ENCODE measurements around the gene SERGEF. TPM values are rescaled to one million over a fixed set of nuclear protein-coding genes. Genes with fewer than 3 reads are reported as not detected.

SERGEF gene
- total and polyA plus RNA-seq, 2 donors from 2014 or later = 33.2 to 63.0 TPM

DNA sequence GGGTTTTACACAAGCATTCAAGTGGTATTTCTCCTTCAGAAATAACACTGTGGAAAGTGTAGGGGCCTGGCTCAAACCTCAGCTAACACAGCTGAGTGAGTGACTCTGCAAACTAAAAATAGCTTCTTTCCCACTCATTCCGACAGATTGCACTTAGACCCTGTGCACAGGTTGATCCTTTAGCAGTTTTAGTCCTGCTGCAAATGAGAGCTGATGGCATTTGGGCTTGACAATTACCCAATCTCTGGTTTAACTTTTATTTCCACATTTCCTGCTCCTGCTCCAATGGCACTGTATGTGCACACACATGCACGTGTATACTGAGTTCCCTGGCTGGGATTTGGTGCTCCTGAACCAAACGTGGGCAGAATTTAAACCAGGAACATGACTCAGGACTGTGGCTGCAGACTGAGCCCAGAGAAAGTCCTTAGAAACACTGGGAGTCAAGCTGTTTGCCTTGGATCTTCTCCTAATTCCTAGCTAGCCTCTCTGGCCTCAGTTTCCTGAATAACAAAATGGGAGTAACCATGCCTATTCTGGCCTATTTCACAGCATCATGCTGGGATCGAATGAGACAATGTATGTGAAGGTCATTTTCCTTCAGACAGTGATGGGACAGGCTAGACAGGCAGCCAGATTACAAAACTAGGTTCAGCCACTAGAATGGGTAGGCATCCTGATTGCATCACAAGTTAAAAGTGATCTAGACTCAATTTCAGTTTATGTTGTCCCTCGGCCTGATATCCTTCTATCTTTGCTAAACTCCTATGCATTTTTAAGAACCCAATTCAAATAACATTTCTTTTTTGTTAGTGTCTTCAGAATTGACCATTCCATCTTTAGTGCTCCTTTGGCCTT is 58.2 kb downstream of the SERGEF start:
- intact Hi-C loops (cut with DNase I) = no loop called here
- H3K9ac ChIP-seq (ENCODE audit: low read length in 3 of 3) = no peak overlapping the region
- FAIRE-seq = no peak
- H3K27ac ChIP-seq (ENCODE audit: low read depth in 2 of 2, low read length in 2 of 2) = no peak overlapping the region
- no peaks in the 10 kb centered on the region for H3K4me1 ChIP-seq (ENCODE audit: control insufficient read depth in 2 of 3, insufficient read depth in 2 of 3, low read depth in 1 of 3, low read length in 3 of 3)
- peaks cover 0 to 14% (median 0%) of the 10 kb centered on the region in 3 donors for H3K36me3 ChIP-seq (ENCODE audit: control insufficient read depth in 2 of 3, insufficient read depth in 3 of 3, low read length in 3 of 3)
- H3K4me3 ChIP-seq (ENCODE audit: low read length in 3 of 3) = no peak overlapping the region
- no peaks in the 10 kb centered on the region for H3K27me3 ChIP-seq (ENCODE audit: control insufficient read depth, insufficient read depth, low read length)
- H3K9me3 ChIP-seq (ENCODE audit: control insufficient read depth in 2 of 3, insufficient read depth in 1 of 3, low read length in 3 of 3) = no peaks in the 10 kb centered on the region
- DNase-seq = no peak
- TF ChIP-seq, protein P1, sequence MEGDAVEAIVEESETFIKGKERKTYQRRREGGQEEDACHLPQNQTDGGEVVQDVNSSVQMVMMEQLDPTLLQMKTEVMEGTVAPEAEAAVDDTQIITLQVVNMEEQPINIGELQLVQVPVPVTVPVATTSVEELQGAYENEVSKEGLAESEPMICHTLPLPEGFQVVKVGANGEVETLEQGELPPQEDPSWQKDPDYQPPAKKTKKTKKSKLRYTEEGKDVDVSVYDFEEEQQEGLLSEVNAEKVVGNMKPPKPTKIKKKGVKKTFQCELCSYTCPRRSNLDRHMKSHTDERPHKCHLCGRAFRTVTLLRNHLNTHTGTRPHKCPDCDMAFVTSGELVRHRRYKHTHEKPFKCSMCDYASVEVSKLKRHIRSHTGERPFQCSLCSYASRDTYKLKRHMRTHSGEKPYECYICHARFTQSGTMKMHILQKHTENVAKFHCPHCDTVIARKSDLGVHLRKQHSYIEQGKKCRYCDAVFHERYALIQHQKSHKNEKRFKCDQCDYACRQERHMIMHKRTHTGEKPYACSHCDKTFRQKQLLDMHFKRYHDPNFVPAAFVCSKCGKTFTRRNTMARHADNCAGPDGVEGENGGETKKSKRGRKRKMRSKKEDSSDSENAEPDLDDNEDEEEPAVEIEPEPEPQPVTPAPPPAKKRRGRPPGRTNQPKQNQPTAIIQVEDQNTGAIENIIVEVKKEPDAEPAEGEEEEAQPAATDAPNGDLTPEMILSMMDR (IDR thresholded peaks at IDR 0.05; ENCODE audit: borderline replicate concordance, extremely low read depth, insufficient read depth) = no peak

DNA sequence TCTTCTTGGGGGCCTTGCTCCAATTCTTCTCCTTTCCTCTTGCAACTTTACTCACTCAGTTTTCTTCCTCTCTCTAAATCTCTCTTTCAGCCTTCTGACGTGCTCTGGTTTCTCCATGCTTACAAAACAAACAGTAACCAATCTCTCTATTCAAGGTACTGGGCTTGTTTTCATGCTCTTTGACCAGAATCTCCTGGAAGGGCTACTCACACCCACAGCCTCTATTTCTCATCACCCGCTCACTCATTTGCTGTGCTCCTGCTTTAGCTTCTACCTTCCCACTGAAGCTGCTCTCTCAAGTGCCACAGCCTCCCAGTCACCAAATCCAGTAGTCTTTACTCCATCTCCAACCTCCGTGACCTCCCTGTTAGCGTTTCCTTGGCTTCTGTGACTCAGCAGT is 60.4 kb downstream of the SERGEF start:
- no peaks in the 10 kb centered on the region for H3K9me3 ChIP-seq (ENCODE audit: control insufficient read depth in 2 of 3, insufficient read depth in 1 of 3, low read length in 3 of 3)
- TF ChIP-seq, protein P1 (IDR thresholded peaks at IDR 0.05; ENCODE audit: borderline replicate concordance, extremely low read depth, insufficient read depth) = no peak
- H3K4me3 ChIP-seq (ENCODE audit: low read length in 3 of 3) = no peak overlapping the region
- no peaks in the 10 kb centered on the region for H3K27me3 ChIP-seq (ENCODE audit: control insufficient read depth, insufficient read depth, low read length)
- H3K36me3 ChIP-seq (ENCODE audit: control insufficient read depth in 2 of 3, insufficient read depth in 3 of 3, low read length in 3 of 3) = peaks cover 0 to 14% (median 0%) of the 10 kb centered on the region in 3 donors
- FAIRE-seq (no peak), DNase-seq (no peak)
- H3K9ac ChIP-seq (ENCODE audit: low read length in 3 of 3) = no peak overlapping the region
- no peaks in the 10 kb centered on the region for H3K4me1 ChIP-seq (ENCODE audit: control insufficient read depth in 2 of 3, insufficient read depth in 2 of 3, low read depth in 1 of 3, low read length in 3 of 3)
- intact Hi-C loops (cut with DNase I) = no loop called here
- H3K27ac ChIP-seq (ENCODE audit: low read depth in 2 of 2, low read length in 2 of 2) = no peak overlapping the region

DNA sequence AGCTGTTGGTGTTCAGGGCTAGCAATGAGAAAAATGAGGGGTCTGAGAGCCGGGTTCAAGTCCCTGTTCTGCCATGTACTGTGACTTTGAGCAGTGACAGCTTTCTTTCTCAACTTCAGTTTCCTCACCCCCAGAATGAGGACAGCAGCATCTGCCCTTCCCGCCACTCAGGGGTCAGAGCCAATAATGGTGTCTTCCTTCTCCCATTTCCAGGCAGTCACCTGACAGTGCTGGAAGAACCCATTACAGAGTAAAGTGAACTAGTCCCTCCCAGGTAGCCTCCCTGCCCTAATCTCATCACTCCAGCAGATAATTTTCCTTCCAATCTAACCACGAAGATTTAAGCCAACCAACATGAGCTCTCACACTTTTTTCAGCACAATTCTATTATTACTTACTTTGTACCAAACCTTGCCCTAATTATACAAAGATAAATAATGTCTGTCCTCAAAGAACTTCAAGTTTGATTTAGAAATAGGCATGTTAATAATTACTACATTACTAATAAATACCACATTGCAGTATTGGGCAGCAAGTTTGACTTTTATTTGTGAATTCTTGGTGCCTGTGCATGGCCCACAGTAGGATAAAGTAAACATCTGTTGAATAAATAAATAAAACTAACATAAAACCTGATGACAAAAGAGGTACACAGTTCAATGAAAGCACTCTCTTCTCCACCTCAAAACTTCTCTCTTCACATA is 61.0 kb downstream of the SERGEF start:
- no peaks in the 10 kb centered on the region for H3K4me1 ChIP-seq (ENCODE audit: control insufficient read depth in 2 of 3, insufficient read depth in 2 of 3, low read depth in 1 of 3, low read length in 3 of 3)
- no peaks in the 10 kb centered on the region for H3K27me3 ChIP-seq (ENCODE audit: control insufficient read depth, insufficient read depth, low read length)
- peaks cover 0 to 11% (median 0%) of the 10 kb centered on the region in 3 donors for H3K36me3 ChIP-seq (ENCODE audit: control insufficient read depth in 2 of 3, insufficient read depth in 3 of 3, low read length in 3 of 3)
- no peaks in the 10 kb centered on the region for H3K9me3 ChIP-seq (ENCODE audit: control insufficient read depth in 2 of 3, insufficient read depth in 1 of 3, low read length in 3 of 3)
- no peak for DNase-seq
- intact Hi-C loops (cut with DNase I) = no loop called here
- FAIRE-seq = no peak
- H3K9ac ChIP-seq (ENCODE audit: low read length in 3 of 3) = no peak overlapping the region
- no peak overlapping the region for H3K27ac ChIP-seq (ENCODE audit: low read depth in 2 of 2, low read length in 2 of 2)
- TF ChIP-seq, protein P1 (IDR thresholded peaks at IDR 0.05; ENCODE audit: borderline replicate concordance, extremely low read depth, insufficient read depth) = no peak
- no peak overlapping the region for H3K4me3 ChIP-seq (ENCODE audit: low read length in 3 of 3)

Measured in kidney (tissue), 14 donors.